ENCODE results near the gene NCAPG2.
"Not testable (repeated sequence)": the region's sequence is repeated elsewhere in the genome, so short reads cannot be mapped to it uniquely, and the experiment has no call there.

NCAPG2 gene

GRCh38 chr7:158626289-158626688 is 78.3 kb downstream of the NCAPG2 start:
- not testable (repeated sequence) for DNase-seq

GRCh38 chr7:158623241-158623640 is 81.4 kb downstream of the NCAPG2 start:
- no peak for DNase-seq

- DNase-seq: no peak
Measured at GRCh38 chr7:158620839-158621441, 83.7 kb downstream of the NCAPG2 start.

- DNase-seq: no peak
Measured at GRCh38 chr7:158620418-158620817, 84.2 kb downstream of the NCAPG2 start.

GRCh38 chr7:158618745-158619140 is 85.9 kb downstream of the NCAPG2 start:
- no peak for DNase-seq

- no peak for DNase-seq
Measured at GRCh38 chr7:158617737-158618128, 86.9 kb downstream of the NCAPG2 start.

- no peak for DNase-seq
Measured at GRCh38 chr7:158616050-158616449, 88.6 kb downstream of the NCAPG2 start.

GRCh38 chr7:158614700-158615099 is 89.9 kb downstream of the NCAPG2 start:
- no peak for DNase-seq

- no peak for DNase-seq
Measured at GRCh38 chr7:158613481-158613880, 91.1 kb downstream of the NCAPG2 start.

- DNase-seq: no peak
Measured at GRCh38 chr7:158612546-158612945, 92.1 kb downstream of the NCAPG2 start.

GRCh38 chr7:158611541-158611940 is 93.1 kb downstream of the NCAPG2 start:
- DNase-seq: no peak

GRCh38 chr7:158609313-158609974 is 95.2 kb downstream of the NCAPG2 start:
- no peak for DNase-seq

GRCh38 chr7:158607563-158607962 is 97.0 kb downstream of the NCAPG2 start:
- DNase-seq: no peak

- no peak for DNase-seq
Measured at GRCh38 chr7:158606671-158607424, 97.8 kb downstream of the NCAPG2 start.

- no peak for DNase-seq
Measured at GRCh38 chr7:158606129-158606528, 98.5 kb downstream of the NCAPG2 start.

- DNase-seq: no peak
Measured at GRCh38 chr7:158603773-158604755, 100.5 kb downstream of the NCAPG2 start.

GRCh38 chr7:158602905-158603772 is 101.5 kb downstream of the NCAPG2 start:
- no peak for DNase-seq

GRCh38 chr7:158602041-158602440 is 102.6 kb downstream of the NCAPG2 start:
- no peak for DNase-seq

GRCh38 chr7:158601090-158601489 is 103.5 kb downstream of the NCAPG2 start:
- DNase-seq: no peak

GRCh38 chr7:158596745-158597144 is 107.9 kb downstream of the NCAPG2 start:
- DNase-seq: no peak

- DNase-seq: no peak
Measured at GRCh38 chr7:158596309-158596708, 108.3 kb downstream of the NCAPG2 start.

- DNase-seq: no peak
Measured at GRCh38 chr7:158595068-158595467, 109.5 kb downstream of the NCAPG2 start.

Measured in NCI-H524 (cell line).